K562 (cell line): ENCODE measurements around the gene ATP2A3. TPM values are rescaled to one million over a fixed set of nuclear protein-coding genes. Genes with fewer than 3 reads are reported as not detected.

Experiments
- ADNP ChIP-seq: fragments of 200-800 bp; sonication (Bioruptor generic); IDR thresholded peaks from 2 replicates; pipeline ENCODE4 v1.6.1; 2016; ENCODE audit warnings: missing genetic modification characterization, missing compliant biosample characterization
- ATF1 ChIP-seq, 2 experiments: fragments of 450-650 bp in 1 of 2; IDR thresholded peaks; 2 replicates each; pipeline ENCODE4 v1.6.1; 2016; ENCODE audit warnings: missing compliant biosample characterization in 1 of 2, missing genetic modification characterization in 1 of 2
- BRD4 ChIP-seq: fragments of 200-600 bp; sonication (generic); IDR thresholded peaks from 2 replicates; pipeline ENCODE4 v1.6.1; 2017; ENCODE audit warnings: inconsistent platforms
- CBFA2T2 ChIP-seq: fragments of 450-650 bp; conservative IDR thresholded peaks from 2 replicates; pipeline ENCODE4 v1.6.1; 2017; ENCODE audit warnings: mild to moderate bottlenecking
- CBFA2T3 ChIP-seq: fragments of 450-650 bp; IDR thresholded peaks from 2 replicates; pipeline ENCODE4 v1.6.1; 2017
- KLF6 ChIP-seq: fragments of 250-450 bp; sonication (Bioruptor Pico); IDR thresholded peaks from 2 replicates; pipeline ENCODE4 v1.4.0; 2020; ENCODE audit warnings: mild to moderate bottlenecking, moderate library complexity, borderline replicate concordance
- NCOR1 ChIP-seq: fragments of 450-650 bp; IDR thresholded peaks from 2 replicates; pipeline ENCODE4 v1.6.1; 2016; ENCODE audit warnings: mild to moderate bottlenecking, moderate library complexity
- NR2C2 ChIP-seq, 2 experiments: fragments of 200-800 bp in 1 of 2; sonication (Bioruptor generic) in 1 of 2; sonication (generic) in 1 of 2; formaldehyde crosslinking in 1 of 2; IDR thresholded peaks; 2 replicates each; pipeline versions ENCODE4 v1.6.1 to v1.8.0; 2016 to 2022; ENCODE audit warnings: mild to moderate bottlenecking in 1 of 2, missing compliant biosample characterization in 1 of 2, missing genetic modification characterization in 1 of 2, missing genetic modification reagents in 1 of 2
- PBX2 ChIP-seq, 2 experiments: IDR thresholded peaks in 1 of 2; conservative IDR thresholded peaks in 1 of 2; 2 replicates each; pipeline ENCODE4 v1.6.1; 2016; ENCODE audit warnings: low read depth in 2 of 2, mild to moderate bottlenecking in 1 of 2, missing compliant biosample characterization in 1 of 2, missing genetic modification characterization in 1 of 2, moderate library complexity in 1 of 2
- PCBP2 ChIP-seq: fragments of 200-400 bp; formaldehyde crosslinking; IDR thresholded peaks from 2 replicates; pipeline ENCODE4 v1.6.1; 2018; ENCODE audit warnings: low read length, low read depth, mild to moderate bottlenecking, moderate library complexity; ENCODE audit not compliant: poor library complexity, severe bottlenecking
- RERE ChIP-seq: sonication (generic); formaldehyde crosslinking; IDR thresholded peaks from 2 replicates; pipeline ENCODE4 v1.8.0; 2023; ENCODE audit warnings: missing genetic modification reagents, mild to moderate bottlenecking, borderline replicate concordance
- SMAD3 ChIP-seq: fragments of 450-650 bp; formaldehyde crosslinking; conservative IDR thresholded peaks from 2 replicates; pipeline ENCODE4 v1.4.0; 2020; ENCODE audit warnings: mild to moderate bottlenecking
- SMAD4 ChIP-seq: fragments of 250-450 bp; sonication (Bioruptor Pico); conservative IDR thresholded peaks from 2 replicates; pipeline ENCODE4 v1.8.0; 2021; ENCODE audit warnings: inconsistent platforms, mild to moderate bottlenecking, moderate library complexity
- SMARCE1 ChIP-seq: fragments of 450-650 bp; IDR thresholded peaks from 2 replicates; pipeline ENCODE4 v1.7.1; 2016; ENCODE audit warnings: mild to moderate bottlenecking
- SPI1 ChIP-seq: IDR thresholded peaks from 2 replicates; pipeline ENCODE4 v1.6.1; 2011; ENCODE audit warnings: low read depth, low read length, control low read depth, borderline replicate concordance
- TAL1 ChIP-seq: fragments of 450-650 bp; IDR thresholded peaks from 2 replicates; pipeline ENCODE4 v1.6.1; 2016; ENCODE audit warnings: mild to moderate bottlenecking
- TEAD4 ChIP-seq, 2 experiments: sonication (generic) in 1 of 2; formaldehyde crosslinking in 1 of 2; IDR thresholded peaks; 2 replicates each; pipeline versions ENCODE4 v1.6.1 to v1.8.0; 2012 to 2022; ENCODE audit warnings: borderline replicate concordance in 1 of 2, inconsistent platforms in 1 of 2, low read length in 1 of 2, mild to moderate bottlenecking in 1 of 2, missing genetic modification reagents in 1 of 2
- polyA plus RNA-seq, 8 experiments: library from polyadenylated mRNA; depleted of rRNA in 4 of 8; stranded (reverse) in 5 of 8; unstranded in 3 of 8; fragments of >200 nt; fragmentation: Nextera tagmentation in 2 of 8; fragmentation: Illumina TruSeq in 1 of 8; extraction: Ambion mirVana in 2 of 8; extraction: Trizol in 1 of 8; gene quantifications; 2 replicates each; pipeline versions ENCODE4 v1.2.1 to v1.2.3, GENCODE V29; 2011 to 2014; ENCODE audit warnings: inconsistent platforms in 1 of 8, missing spikeins in 1 of 8
- total RNA-seq, 7 experiments: library from RNA; depleted of rRNA in 6 of 7; stranded (reverse); fragments of >200 nt in 6 of 7; fragmentation: Illumina TruSeq in 2 of 7; extraction: Trizol in 2 of 7; gene quantifications; 2 replicates each; pipeline versions ENCODE4 v1.2.1 to v1.2.3, GENCODE V29; 2011 to 2021; ENCODE audit warnings: low replicate concordance in 1 of 7
- TF ChIP-seq, protein P1 (sequence below): fragments of 200-800 bp; sonication (Bioruptor generic); IDR thresholded peaks from 2 replicates; pipeline ENCODE4 v1.6.1; 2017; ENCODE audit warnings: missing genetic modification characterization, missing compliant biosample characterization

Gene ATP2A3
- total and polyA plus RNA-seq, 9 of the 15 experiments (the other 6 are each of a cell fraction or from before 2014, with no cell fraction given): 0.65 to 103 (median 31.3) TPM

DNA sequence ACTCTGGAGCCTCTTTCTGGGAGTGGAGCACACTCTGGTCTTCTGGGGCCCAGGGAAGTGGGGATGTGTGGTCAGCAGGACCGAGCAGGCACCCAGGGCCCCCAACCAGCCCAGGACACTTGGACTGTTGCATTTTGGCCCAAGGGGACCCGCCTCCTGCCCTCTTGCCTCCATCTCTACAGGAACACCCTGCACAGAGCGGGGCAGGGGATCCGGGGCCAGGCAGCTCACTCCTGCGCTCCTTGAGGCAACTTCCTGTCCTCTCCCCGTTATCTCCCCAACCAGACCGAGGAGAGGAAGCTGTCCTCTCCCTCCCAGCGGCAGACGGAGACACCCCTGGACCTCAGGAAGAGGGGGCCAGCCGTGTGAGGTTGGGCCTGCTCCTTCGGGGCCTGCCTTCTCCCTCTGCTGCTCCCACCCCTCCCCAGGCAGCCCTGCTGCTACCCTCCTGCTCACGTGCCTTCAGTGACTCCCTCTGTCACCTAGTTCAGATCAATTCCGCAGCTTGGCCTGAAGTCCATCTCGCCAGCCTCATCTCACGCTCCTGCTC is 10.0 kb upstream of the ATP2A3 start (continued):
- no peak for TF ChIP-seq NR2C2 (CRISPR knock-in tag; IDR thresholded peaks at IDR 0.05)
- peak; percentile 55; the same call in 1 of the 2 replicates for TF ChIP-seq NR2C2 (tag; IDR thresholded peaks at IDR 0.05)
- peak; percentile 76 for TF ChIP-seq TAL1
- peak; percentile 90 for TF ChIP-seq CBFA2T3
- TF ChIP-seq, protein P1, sequence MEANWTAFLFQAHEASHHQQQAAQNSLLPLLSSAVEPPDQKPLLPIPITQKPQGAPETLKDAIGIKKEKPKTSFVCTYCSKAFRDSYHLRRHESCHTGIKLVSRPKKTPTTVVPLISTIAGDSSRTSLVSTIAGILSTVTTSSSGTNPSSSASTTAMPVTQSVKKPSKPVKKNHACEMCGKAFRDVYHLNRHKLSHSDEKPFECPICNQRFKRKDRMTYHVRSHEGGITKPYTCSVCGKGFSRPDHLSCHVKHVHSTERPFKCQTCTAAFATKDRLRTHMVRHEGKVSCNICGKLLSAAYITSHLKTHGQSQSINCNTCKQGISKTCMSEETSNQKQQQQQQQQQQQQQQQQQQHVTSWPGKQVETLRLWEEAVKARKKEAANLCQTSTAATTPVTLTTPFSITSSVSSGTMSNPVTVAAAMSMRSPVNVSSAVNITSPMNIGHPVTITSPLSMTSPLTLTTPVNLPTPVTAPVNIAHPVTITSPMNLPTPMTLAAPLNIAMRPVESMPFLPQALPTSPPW (CRISPR knock-in tag): peak; percentile 73
- TF ChIP-seq CBFA2T2: peak; percentile 78
- no peak for TF ChIP-seq ATF1 (CRISPR knock-in tag; IDR thresholded peaks at IDR 0.05)
- TF ChIP-seq ATF1 (tag; IDR thresholded peaks at IDR 0.05): peak; percentile 17; the same call in 1 of the 2 replicates
- TF ChIP-seq SMAD4 (CRISPR knock-in tag): peak; percentile 90
- TF ChIP-seq SMARCE1: peak; percentile 71
- TF ChIP-seq BRD4: no peak
- no peak for TF ChIP-seq RERE (CRISPR knock-in tag)
- peak; percentile 76 for TF ChIP-seq SPI1
- no peak for TF ChIP-seq ADNP (tag)
- peak; percentile 80 for TF ChIP-seq NCOR1
- peak; percentile 66; the same call in 1 of the 2 replicates for TF ChIP-seq TEAD4 (IDR thresholded peaks at IDR 0.05; ENCODE audit: low read length)
- no peak for TF ChIP-seq TEAD4 (CRISPR knock-in tag; IDR thresholded peaks at IDR 0.05; ENCODE audit: borderline replicate concordance)
- TF ChIP-seq KLF6 (CRISPR knock-in tag): 0 out of 2 replicates have a peak, but pooled peaks have one; percentile 31
- TF ChIP-seq PBX2 (CRISPR knock-in tag; IDR thresholded peaks at IDR 0.05; ENCODE audit: low read depth): no peak
- no peak for TF ChIP-seq PBX2 (tag; conservative IDR thresholded peaks at IDR 0.05; ENCODE audit: low read depth)
- no peak for TF ChIP-seq PCBP2
- 0 out of 2 replicates have a peak, but pooled peaks have one; percentile 19 for TF ChIP-seq SMAD3 (CRISPR knock-in tag)
